Measurements from ENCODE around the gene BGN. TPM values are rescaled to one million over a fixed set of nuclear protein-coding genes. Genes with fewer than 3 reads are reported as not detected.

The BGN gene
- total RNA-seq, 2 donors from 2014 or later: 1,777 to 1,907 TPM

DNA sequence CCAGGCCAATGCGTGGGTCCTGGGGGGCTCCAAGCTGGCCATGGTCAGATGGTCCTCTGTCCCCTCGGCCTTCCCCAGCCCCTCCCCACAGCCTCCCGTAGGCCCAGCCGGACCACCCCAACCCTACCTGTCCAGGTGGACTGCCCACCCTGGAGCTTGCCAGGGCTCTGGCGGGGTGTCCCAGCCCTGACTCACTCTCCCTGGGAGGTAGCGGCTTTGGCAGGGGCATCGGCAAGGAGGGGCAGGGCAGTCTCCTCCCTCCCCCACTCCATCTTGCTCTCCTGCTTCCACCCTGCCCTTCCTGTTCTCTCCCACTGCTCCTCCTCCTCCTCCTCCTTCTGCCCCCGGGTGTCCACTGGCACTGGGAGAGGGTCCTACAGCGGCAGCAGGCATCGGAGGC, 7.4 kb downstream of the BGN start:
- TF ChIP-seq, protein P1, sequence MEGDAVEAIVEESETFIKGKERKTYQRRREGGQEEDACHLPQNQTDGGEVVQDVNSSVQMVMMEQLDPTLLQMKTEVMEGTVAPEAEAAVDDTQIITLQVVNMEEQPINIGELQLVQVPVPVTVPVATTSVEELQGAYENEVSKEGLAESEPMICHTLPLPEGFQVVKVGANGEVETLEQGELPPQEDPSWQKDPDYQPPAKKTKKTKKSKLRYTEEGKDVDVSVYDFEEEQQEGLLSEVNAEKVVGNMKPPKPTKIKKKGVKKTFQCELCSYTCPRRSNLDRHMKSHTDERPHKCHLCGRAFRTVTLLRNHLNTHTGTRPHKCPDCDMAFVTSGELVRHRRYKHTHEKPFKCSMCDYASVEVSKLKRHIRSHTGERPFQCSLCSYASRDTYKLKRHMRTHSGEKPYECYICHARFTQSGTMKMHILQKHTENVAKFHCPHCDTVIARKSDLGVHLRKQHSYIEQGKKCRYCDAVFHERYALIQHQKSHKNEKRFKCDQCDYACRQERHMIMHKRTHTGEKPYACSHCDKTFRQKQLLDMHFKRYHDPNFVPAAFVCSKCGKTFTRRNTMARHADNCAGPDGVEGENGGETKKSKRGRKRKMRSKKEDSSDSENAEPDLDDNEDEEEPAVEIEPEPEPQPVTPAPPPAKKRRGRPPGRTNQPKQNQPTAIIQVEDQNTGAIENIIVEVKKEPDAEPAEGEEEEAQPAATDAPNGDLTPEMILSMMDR (IDR thresholded peaks at IDR 0.05): no peak
- H3K4me1 ChIP-seq (ENCODE audit: control insufficient read depth in 1 of 2, low read depth in 2 of 2): peaks cover 5 to 45% of the 10 kb centered on the region in 2 donors
- H3K27ac ChIP-seq: peak overlapping the region; percentile 84 to 90
- ATAC-seq (ENCODE audit: insufficient number of reproducible peaks, low FRiP score, low read depth): no peak
- DNase-seq (ENCODE audit: low spot score): no peak
- peaks cover 5% of the 10 kb centered on the region for H3K36me3 ChIP-seq
- H3K9me3 ChIP-seq: no peaks in the 10 kb centered on the region
- H3K27me3 ChIP-seq (replicated peaks; ENCODE audit: insufficient read depth): no peaks in the 10 kb centered on the region
- peak overlapping the region; percentile 68 for H3K4me3 ChIP-seq

DNA sequence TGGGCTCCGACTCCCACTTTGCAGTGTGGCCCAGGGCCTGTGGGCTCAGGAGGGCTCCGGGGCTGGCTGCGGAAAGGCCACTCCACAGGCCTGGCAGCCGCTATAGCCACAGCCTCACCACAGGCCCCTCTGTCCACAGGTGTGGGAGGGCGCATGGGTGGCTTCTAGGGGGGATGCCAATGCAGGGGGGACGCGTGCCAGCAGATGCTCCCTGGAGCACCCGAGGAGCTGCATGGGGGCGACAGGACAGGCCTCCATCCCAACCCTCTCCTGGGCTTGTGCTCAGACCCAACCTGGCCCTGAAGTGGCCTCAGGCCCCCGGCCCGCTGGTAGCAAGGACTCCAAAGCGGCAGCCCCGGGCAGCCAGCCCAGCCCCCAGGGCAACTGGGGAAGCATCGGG, 8.0 kb downstream of the BGN start:
- Histone ChIP-seq H3K27ac (peak overlapping the region; percentile 84 to 90), H3K4me1 (ENCODE audit: control insufficient read depth in 1 of 2, low read depth in 2 of 2) (peaks cover 5 to 44% of the 10 kb centered on the region in 2 donors), H3K4me3 (peak overlapping the region; percentile 68), H3K36me3 (peaks cover 5% of the 10 kb centered on the region), H3K27me3 (replicated peaks; ENCODE audit: insufficient read depth) (no peaks in the 10 kb centered on the region), H3K9me3 (no peaks in the 10 kb centered on the region)
- no peak for ATAC-seq (ENCODE audit: insufficient number of reproducible peaks, low FRiP score, low read depth)
- TF ChIP-seq, protein P1 (IDR thresholded peaks at IDR 0.05): no peak
- DNase-seq (ENCODE audit: low spot score): no peak

GRCh38 chrX:153504445-153505016, 9.8 kb downstream of the BGN start:
- DNase-seq (ENCODE audit: low spot score) (no peak), ATAC-seq (ENCODE audit: insufficient number of reproducible peaks, low FRiP score, low read depth) (no peak)
- Histone ChIP-seq H3K9me3 (no peaks in the 10 kb centered on the region), H3K27me3 (replicated peaks; ENCODE audit: insufficient read depth) (no peaks in the 10 kb centered on the region), H3K36me3 (peaks cover 5% of the 10 kb centered on the region), H3K27ac (peak overlapping the region in 1 of 2 donors; percentile 26), H3K4me1 (ENCODE audit: control insufficient read depth in 1 of 2, low read depth in 2 of 2) (peaks cover 5 to 38% of the 10 kb centered on the region in 2 donors), H3K4me3 (no peak overlapping the region)
- TF ChIP-seq, protein P1 (IDR thresholded peaks at IDR 0.05): no peak

DNA sequence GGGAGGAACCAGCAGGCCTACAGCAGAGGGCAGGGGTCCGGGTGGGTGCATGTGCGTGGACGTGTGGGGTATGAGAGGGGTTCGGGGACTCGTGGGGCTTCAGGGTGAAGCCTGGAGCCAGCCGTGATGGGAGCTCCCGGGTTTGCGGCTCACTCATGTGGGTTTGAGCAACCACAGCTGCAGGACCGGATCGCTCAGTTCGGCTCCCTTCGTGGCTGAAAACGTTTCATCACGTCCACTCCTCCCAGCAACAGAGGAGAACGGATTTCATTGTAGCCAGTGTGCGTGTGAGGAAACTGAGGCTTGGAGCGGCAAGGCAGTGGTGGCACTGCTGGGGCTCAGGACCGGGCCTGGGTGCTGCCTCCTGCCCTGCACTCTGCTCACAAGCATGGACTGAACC, 10.6 kb downstream of the BGN start:
- no peak overlapping the region for H3K4me3 ChIP-seq

GRCh38 chrX:153507484-153508178, 12.9 kb downstream of the BGN start:
- H3K27ac ChIP-seq: no peak overlapping the region
- no peak for ATAC-seq (ENCODE audit: insufficient number of reproducible peaks, low FRiP score, low read depth)

More for the DNA sequence above, 10.6 kb downstream of the BGN start:
- Histone ChIP-seq H3K27ac (no peak overlapping the region), H3K36me3 (peaks cover 5% of the 10 kb centered on the region), H3K9me3 (no peaks in the 10 kb centered on the region), H3K4me1 (ENCODE audit: control insufficient read depth in 1 of 2, low read depth in 2 of 2) (peaks cover 4 to 44% of the 10 kb centered on the region in 2 donors), H3K27me3 (replicated peaks; ENCODE audit: insufficient read depth) (no peaks in the 10 kb centered on the region)
- no peak for ATAC-seq (ENCODE audit: insufficient number of reproducible peaks, low FRiP score, low read depth)
- TF ChIP-seq, protein P1 (IDR thresholded peaks at IDR 0.05): no peak
- no peak for DNase-seq (ENCODE audit: low spot score)

More at GRCh38 chrX:153507484-153508178, 12.9 kb downstream of the BGN start:
- TF ChIP-seq, protein P1 (IDR thresholded peaks at IDR 0.05): peak; percentile 81
- H3K36me3 ChIP-seq: peaks cover 5% of the 10 kb centered on the region
- H3K4me1 ChIP-seq (ENCODE audit: control insufficient read depth in 1 of 2, low read depth in 2 of 2): peaks cover 0 to 44% of the 10 kb centered on the region in 2 donors
- H3K4me3 ChIP-seq: no peak overlapping the region
- H3K9me3 ChIP-seq: no peaks in the 10 kb centered on the region
- no peaks in the 10 kb centered on the region for H3K27me3 ChIP-seq (replicated peaks; ENCODE audit: insufficient read depth)
- DNase-seq (ENCODE audit: low spot score): peak; percentile 45

Measured in thoracic aorta (tissue), 2 donors.